Retina (tissue), 1 donor: Measurements from ENCODE around the gene SHTN1.

Source experiments
- DNase-seq: peaks from one replicate; pipeline ENCODE4 v3.0.0-alpha.2; 2016

Gene SHTN1, protein sequence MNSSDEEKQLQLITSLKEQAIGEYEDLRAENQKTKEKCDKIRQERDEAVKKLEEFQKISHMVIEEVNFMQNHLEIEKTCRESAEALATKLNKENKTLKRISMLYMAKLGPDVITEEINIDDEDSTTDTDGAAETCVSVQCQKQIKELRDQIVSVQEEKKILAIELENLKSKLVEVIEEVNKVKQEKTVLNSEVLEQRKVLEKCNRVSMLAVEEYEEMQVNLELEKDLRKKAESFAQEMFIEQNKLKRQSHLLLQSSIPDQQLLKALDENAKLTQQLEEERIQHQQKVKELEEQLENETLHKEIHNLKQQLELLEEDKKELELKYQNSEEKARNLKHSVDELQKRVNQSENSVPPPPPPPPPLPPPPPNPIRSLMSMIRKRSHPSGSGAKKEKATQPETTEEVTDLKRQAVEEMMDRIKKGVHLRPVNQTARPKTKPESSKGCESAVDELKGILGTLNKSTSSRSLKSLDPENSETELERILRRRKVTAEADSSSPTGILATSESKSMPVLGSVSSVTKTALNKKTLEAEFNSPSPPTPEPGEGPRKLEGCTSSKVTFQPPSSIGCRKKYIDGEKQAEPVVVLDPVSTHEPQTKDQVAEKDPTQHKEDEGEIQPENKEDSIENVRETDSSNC

DNA sequence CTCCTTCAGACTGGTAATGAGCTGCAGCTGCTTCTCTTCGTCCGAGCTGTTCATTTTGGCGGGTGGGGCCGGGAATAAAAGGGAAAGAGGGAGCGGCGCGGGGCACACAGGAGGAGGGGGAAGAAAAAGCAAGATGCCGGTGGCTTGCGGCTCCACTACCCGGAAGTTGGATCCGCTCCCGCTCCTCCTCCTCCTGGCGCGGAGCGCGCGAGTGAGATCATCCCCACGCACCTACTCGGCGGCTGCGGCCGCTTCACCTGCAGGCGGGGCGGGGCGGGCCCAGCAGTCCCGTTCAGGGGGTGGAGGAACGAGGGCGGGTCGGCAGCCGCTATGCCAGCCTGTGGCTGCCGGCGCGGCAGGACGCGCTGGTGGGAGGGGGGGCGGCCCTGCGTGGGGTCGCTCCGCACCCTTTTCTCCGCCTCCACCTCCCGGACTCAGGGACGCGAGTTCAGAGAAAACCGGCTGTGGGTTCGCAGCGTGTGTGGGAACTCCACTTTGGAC is at the start of gene SHTN1:
SHTN1 (minus strand) TSS at position 162 of the 501 bp plus-strand sequence; CDS start at position 54, 108 bp downstream.
- DNase-seq, result peak; percentile 83

DNA sequence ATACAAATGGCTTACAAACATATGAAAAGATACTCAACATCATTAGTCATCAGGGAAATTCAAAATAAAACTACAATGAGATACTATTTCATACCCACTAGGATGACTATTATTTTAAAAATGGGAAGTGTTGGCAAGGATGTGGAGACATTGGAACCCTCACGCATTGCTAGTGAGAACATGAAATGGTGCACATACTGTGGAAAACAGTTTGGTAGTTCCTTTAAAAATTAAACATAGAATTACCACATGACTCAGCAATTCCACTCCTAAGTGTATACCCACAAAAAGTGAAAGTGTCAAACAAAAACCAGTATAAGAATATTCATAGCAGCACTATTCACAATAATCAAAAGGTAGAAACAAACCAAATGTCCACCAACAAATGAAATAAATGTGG is 48.5 kb upstream of the SHTN1 start:
- no peak for DNase-seq

DNA sequence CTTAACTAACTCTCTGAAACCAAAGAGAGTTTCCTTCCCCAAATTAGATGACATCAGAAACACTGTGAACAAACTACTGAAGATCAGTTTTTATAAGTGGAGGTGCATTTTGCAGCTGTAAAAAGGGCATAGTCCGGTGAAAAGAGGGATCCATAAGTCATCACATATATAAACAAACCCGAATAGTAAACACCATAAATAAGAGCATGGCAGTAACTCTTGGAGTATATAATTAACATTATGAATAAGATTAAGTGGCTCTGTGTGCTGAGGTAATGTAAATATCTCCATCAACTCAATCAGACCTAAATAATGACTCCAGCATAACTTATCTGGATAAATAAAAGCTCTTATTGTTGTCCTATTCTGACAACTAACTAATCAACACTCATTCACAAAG is 43.0 kb upstream of the SHTN1 start:
- DNase-seq, result no peak

DNA sequence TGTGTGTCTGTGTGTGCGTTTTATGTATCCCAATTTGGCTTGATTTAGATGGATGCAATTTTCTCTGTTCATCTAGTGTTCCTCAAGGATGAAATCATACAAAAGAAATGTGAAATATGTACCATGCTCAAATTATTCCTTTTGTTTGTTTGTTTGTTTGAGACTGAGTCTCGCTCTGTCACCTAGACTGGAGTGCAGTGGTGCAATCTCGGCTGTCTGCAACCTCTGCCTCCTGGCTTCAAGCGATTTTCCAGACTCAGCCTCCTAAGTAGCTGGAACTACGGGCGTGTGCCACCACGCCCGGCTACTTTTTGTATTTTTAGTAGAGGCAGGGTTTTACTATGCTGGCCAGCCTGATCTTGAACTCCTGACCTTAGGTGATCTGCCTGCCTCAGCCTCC is 11.3 kb upstream of the SHTN1 start:
- no peak for DNase-seq

DNA sequence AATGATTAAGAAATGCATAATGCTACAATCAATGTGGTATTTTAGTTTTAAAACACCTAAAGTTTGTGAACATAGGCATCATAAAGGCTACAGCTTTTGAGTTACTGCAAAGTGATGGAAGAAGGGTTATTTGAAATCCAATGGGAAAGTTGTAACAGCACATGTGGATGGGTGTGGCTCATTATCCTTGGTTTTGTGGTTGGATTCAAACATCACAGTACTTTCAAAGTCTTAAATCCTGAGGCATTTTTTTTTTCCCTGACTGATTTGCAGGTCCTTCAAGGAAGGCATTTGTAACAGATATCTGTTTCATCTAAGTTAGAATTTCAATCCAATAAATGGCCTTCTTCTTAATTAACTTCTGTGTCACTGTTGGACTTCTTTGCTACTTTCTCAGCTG is 9.8 kb upstream of the SHTN1 start:
- DNase-seq, result no peak

DNA sequence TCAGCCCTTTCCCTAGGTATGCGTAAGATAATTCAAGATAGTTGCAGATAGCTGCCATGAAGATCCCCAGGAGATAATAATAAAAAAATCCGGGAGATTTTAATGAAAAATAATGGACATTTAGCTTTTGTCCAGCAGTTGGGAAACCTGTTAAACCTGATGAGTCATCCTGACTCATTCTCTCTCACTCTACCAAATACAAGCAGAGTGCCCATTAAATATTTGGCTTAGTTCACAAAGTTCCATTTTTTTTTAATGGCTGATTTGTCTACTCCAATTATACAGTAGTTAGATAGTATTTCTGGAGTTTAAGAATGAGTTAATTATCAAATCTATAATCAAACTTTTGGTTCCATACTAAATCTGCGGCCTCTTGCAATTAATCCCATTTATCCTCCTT is 2.1 kb upstream of the SHTN1 start:
- no peak for DNase-seq

DNA sequence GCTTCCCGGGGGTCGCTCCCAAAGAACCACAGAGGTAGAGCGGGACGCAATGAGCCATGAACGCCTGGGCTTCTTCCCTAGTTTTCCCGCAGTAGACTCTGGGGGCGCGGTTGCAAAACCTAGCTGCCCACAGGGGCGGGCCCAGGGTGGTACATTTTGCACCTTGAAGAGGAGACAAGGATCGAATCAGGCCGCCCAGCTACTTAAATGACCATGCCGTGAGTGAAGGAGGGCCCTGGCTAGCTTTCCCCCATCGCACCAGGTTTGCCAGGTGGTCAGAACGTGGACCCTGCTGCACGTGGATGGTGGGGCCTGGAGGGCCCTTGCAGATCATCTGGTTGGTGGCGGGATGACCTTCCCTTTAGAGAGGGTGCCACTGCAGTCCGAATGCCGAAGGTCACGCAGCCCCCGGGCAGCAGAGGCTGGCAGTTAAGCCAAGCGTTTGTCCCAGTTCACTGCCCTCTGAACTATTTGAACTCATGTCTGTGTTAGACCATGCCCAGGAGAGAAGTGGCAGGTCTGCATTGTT is 604 bp upstream of the SHTN1 start:
- DNase-seq, result no peak

DNA sequence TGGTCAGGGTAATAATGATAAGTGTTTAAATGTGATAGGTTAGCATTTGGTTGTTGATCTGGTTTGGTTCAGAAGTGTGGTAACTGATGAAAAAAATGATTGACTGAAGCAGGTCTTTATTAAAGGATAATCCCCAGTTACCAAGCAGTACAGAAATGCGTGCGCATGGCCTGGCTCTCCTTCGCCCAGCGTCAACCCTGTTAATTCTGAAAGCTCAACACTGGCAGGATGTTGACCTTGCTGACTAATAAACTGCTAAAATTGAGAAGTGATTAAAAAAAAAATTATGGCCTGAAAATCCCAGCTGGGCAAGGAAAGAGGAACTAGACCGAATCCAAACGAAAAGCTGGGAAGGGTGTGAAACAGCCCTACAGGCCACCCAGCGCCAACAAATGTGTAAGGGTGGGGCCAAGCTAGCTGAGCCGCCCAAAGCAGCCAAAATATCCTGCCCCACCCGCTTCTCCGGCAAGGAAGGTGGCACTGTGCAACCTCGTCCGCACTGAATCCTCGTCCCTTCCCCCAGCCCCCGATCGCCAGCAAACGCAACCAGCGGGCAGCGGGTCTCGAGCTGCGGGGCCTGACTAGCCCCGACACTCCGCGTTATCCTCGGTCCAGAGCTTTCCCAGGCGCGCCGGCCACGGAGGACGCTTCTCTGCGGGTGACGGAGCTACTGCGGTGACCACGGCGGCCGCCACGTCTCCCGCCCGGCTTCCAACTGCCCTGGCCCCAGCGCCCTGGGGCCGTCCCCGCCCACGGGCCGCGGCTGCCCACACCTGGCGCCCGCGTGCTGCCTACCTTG is 561 bp downstream of the SHTN1 start:
- DNase-seq, result peak; percentile 88

DNA sequence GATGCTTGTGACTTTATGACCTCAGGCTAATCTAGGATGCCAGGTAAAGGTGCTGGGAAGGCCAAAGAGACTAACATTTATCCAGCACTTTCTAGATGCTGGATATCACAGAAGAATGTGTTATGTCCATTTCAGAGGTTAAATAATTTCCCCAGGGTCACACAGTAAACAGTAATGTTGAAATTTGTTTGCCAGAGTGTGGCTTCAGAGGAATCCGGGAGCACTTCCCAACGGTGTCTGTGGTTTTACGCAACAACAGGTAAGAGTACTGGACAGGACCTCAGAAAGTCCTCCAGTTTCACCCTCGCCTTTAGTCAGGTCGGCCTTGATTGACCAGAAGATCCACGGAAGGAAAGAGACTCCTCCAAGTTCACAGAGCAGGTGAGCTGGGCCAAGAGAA is 1.7 kb downstream of the SHTN1 start:
- no peak for DNase-seq

DNA sequence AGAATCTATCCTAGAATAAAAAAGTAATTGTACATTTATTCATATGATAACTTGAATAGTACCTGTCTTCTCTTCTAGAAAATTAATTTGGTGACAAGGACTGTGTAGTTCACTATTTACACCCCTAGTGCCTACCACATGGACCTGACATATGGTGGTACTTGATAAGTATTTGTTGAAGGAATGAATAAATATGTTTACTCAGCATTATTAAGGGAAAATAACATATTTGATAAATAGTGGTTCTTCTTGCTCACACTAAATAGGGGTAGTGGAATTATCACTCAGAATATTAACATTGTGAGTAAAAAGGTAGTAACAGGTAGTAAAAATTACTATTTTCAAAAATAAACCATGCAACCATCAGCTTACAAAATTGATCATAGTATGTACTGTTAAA is 2.8 kb downstream of the SHTN1 start:
- DNase-seq, result no peak

DNA sequence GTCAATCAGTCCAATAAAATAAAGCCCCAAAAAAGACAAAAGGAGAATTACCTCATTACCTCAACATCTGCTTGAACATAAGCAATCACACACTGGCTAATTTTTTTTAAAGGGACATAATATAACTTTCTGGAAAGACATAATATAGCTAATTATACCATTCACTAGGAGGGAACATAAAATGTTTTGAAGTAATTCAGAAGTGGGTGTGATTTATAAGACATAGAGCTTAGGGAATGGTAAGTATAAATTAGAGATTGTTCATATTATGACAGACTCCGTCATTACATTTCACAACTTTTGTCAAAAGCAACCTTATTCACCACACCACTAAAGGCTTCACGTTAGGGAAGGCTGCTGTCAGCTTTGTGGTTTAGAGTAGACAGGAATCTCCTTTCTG is 3.8 kb downstream of the SHTN1 start:
- DNase-seq, result no peak

DNA sequence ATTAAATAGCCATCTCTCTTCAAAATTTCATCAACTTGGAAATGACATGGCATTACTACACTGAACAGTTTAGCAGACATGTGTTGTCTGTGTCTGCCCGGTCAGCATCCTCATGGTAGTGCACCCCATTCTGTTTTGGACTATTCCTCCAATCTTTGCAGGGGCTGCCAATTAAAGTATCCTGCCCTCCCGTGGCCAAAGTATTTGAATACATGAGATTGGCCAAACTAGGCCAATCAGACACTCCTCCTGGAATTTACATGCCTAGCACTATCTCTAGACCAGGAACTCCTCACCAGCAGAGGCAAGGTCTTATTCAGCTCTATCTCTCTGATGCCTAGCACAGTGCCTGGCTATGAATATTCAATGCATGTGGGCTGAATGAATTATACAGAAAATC is 4.4 kb downstream of the SHTN1 start:
- no peak for DNase-seq

DNA sequence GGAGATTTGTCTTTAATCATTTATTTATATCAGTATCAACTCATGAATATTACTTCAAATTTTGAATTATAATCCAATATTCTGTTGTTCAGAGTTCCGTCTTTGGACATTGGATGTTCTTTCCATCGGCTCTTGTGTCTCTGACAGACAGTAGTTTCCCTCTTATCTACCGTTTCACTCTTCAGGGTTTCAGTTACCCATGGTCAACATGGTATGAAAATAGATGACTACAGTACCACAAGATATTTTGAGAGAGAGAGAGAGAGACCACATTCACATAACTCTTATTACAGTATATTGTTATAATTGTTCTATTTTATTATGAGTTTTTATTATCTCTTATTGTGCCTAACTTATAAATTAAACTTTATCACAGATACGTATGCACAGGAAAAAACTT is 6.8 kb downstream of the SHTN1 start:
- DNase-seq, result no peak

DNA sequence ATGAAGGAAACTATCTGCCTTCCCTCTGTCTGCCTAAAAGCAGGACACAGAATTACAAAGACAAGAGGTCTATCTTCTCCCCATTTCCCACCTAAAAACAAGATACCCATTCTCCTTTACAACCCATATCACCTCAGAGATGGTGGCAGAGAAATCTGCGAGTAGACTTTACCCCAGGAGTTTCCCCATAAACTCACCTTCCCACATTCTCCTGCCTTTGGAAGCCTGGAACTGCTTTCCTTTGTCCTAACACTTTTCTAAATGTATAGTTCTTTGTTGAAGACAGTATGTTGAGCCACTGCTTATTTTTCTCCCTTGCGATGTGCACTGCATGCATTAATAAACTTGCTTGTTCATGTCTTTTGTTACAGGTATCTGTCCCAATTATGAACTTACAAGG is 8.0 kb downstream of the SHTN1 start:
- no peak for DNase-seq

DNA sequence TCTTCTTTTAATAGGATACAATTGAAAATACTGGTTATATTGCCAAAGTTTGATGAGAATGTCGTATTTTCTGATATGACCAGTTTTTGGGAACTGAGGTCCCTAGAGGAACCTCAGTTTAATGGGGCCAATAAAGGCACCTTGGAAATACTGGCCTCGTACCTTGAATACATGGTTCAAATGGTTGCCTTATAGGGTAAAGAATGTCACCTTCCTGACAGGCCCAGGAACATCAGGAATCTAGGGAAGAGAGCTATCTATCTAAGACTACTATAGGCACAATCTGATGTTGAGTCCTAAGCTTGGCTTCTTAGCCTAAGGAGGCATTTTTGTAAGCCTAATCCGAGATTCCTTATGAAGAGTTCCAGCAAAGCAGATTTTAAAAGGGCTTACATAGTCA is 9.3 kb downstream of the SHTN1 start:
- DNase-seq, result no peak

DNA sequence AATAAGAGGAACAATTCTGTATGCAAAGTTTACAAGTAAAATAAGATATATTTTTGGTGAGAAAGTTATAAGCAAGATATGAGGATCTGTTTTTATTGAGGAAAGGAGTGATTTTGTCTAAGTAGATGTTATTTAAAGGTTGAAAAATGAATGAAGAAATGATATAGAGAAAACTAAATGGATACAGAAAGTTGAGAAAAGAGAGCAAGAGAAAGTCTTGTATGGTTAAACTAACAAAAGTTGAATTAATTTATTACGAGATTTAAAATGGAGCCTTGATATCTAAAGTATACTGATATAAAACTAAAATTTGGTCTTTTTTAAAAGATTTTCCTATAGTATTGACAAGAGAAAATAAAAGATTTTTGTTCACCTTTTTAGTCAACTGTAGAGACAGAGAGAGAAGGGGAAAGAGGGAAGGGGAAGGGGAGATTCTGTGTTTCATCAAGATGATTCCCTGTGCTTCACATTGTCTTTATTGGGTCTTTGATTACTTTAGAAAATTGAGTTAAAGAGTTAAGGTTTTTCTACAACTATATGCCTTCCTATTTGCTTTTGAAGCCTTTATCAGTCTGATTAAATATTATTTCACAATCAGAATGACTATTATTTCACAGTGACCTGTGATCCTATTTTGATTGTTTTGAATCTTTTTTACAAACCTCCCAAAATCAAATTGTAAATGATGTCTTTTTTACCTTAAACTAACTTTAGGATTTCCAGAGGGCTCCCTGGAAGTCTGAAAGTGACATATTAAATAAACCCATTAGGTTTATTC is 10.7 kb downstream of the SHTN1 start:
- no peak for DNase-seq

DNA sequence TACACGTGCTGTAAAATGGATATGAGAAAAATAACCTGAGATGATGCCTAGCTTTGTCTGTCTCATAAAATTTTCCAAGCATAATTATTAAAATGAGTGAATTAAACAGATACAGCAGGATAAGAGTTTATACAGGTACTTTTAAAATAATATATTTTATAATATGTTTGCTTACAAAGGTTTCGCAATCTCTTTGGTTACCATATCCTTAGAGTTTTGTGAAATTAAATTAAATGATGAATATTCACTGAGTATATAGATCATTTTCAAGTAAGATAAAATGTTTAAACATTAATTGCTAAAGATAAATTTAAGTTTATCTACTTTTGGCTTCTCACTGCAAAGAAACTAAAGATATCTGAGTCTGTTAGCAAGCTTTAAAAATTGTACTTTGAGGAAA is 11.4 kb downstream of the SHTN1 start:
- DNase-seq, result no peak

DNA sequence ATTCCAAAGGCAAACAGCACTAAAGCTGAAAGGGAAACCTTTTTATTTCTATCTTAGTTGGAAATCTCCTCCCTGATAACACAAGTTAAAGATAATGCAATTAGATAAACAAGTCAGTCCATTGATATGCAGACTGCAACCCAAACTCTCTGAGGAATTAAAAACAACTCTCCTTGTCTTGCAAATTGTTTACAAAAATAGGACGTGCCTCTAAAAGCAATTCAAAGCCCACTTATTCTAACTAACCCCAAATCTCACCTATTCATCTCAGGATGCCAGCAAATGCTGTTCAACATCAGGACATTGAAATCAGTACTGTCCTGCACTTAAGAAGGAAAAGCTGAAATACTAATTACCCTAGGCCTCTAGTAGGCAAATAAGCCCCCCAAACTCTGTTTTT is 12.8 kb downstream of the SHTN1 start:
- no peak for DNase-seq

DNA sequence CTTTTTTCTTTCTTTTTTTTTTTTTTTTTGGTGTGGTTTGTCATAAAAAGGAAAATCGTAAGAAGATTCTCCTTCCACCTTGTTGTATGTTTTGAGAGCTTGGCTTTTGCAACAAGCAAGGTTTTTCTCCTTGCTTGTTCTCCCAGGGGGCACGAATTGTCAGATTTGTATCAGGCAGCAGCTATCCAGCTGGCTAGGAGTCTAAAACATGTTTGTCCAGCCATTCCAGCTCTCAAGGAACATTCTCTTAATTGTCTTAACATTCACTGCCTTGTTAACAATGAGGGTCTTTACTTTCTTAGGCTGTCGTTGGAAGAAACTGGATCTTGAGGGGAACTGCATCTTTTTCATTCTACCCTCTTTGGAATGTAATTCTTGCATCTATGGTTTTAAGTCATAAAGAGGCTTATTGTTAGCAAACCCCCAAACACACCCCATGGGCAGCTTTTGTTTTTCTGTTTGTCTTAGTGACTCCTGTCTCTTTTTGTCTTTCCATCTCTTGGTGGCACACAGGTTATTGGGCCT is 14.6 kb downstream of the SHTN1 start:
- DNase-seq, result no peak

DNA sequence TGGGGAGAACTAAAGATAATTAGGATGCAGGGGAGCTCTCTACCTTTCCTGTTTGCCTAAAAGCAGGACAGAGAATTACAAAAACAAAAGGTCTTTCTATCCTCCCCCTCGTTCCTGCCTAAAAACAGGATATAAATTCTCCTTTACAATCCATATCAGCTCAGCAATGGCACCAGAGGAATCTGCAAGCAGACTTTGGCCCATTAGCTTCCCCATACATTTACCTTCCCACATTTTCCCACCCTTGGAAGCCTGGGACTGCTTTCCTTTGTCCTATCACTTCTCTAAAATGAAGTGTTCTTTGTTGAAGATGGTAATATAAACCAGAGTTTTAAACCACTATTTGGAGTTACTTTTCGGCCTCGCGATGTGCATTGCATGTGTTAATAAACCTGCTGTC is 15.5 kb downstream of the SHTN1 start:
- DNase-seq, result no peak

DNA sequence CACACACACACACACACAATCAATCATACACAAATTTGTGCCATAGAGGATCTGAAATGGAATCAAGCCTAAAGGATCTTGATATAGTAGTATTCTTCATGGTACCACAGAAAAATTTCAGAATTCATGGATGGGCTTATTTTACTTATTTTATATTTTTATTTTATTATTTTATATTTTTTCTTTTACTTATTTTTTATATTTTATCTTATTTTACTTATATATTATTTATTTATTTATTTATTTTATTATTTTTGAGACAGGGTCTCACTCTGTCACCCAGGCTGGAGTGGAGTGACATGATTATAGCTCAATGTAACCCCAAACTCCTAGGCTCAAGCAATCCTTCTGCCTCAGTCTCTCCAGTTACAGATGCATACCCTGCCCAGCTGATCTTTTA is 16.7 kb downstream of the SHTN1 start:
- DNase-seq, result no peak

DNA sequence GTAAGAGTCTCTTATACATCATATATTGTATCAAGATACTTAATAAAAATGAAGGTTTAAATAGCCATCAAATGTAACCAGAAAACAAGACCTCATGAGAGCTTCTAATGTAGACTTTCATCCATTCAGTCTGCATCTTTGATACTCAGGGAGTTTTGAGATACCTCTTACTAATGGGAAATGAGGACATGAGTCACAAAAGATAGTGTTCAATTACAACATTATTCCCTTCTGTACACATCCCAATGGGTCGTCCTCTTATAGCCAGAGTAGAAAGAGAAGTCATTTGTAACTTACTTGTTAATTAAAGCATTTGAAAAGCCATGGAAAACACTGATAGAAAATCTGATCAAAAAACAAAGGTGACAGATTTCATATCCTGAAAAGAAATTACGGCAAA is 19.4 kb downstream of the SHTN1 start:
- DNase-seq, result no peak
